HG02798 (cell line): ENCODE measurements around the gene TMTC1.
"Not testable (repeated sequence)": the region's sequence is repeated elsewhere in the genome, so short reads cannot be mapped to it uniquely, and the experiment has no call there.

Experiments
- ATAC-seq: cut with Tn5 transposase; IDR thresholded peaks from one replicate; pipeline ENCODE4 v1.9.1; 2021; ENCODE audit warnings: mild to moderate bottlenecking; ENCODE audit not compliant: unreplicated experiment, poor library complexity

Gene TMTC1

GRCh38 chr12:29582677-29583272, 201.0 kb downstream of the TMTC1 start:
- no peak for ATAC-seq

GRCh38 chr12:29582146-29582545, 201.6 kb downstream of the TMTC1 start:
- no peak for ATAC-seq

GRCh38 chr12:29581631-29582030, 202.1 kb downstream of the TMTC1 start:
- ATAC-seq = no peak

- ATAC-seq = no peak
Measured at GRCh38 chr12:29580971-29581370, 202.8 kb downstream of the TMTC1 start.

GRCh38 chr12:29578731-29579130, 205.0 kb downstream of the TMTC1 start:
- ATAC-seq = no peak

GRCh38 chr12:29578070-29578469, 205.7 kb downstream of the TMTC1 start:
- ATAC-seq = no peak

GRCh38 chr12:29574500-29574899, 209.2 kb downstream of the TMTC1 start:
- ATAC-seq = no peak

- ATAC-seq = no peak
Measured at GRCh38 chr12:29572938-29573337, 210.8 kb downstream of the TMTC1 start.

- ATAC-seq = no peak
Measured at GRCh38 chr12:29572464-29572863, 211.3 kb downstream of the TMTC1 start.

GRCh38 chr12:29569132-29569757, 214.5 kb downstream of the TMTC1 start:
- ATAC-seq = no peak

- ATAC-seq = no peak
Measured at GRCh38 chr12:29566441-29566840, 217.3 kb downstream of the TMTC1 start.

- no peak for ATAC-seq
Measured at GRCh38 chr12:29565727-29566126, 218.0 kb downstream of the TMTC1 start.

GRCh38 chr12:29564925-29565324, 218.8 kb downstream of the TMTC1 start:
- no peak for ATAC-seq

- peak; percentile 50 for ATAC-seq
Measured at GRCh38 chr12:29563636-29564035, 220.1 kb downstream of the TMTC1 start.

GRCh38 chr12:29563071-29563470, 220.7 kb downstream of the TMTC1 start:
- no peak for ATAC-seq

- ATAC-seq = no peak
Measured at GRCh38 chr12:29562110-29562804, 221.5 kb downstream of the TMTC1 start.

GRCh38 chr12:29561664-29562071, 222.1 kb downstream of the TMTC1 start:
- no peak for ATAC-seq

- no peak for ATAC-seq
Measured at GRCh38 chr12:29559198-29559597, 224.5 kb downstream of the TMTC1 start.

GRCh38 chr12:29556363-29556762, 227.4 kb downstream of the TMTC1 start:
- no peak for ATAC-seq

- ATAC-seq = not testable (repeated sequence)
Measured at GRCh38 chr12:29555451-29555850, 228.3 kb downstream of the TMTC1 start.

GRCh38 chr12:29552994-29553748, 230.6 kb downstream of the TMTC1 start:
- no peak for ATAC-seq
